GM18511 (cell line): ENCODE measurements around the gene AMZ2.
"Not testable (repeated sequence)": the region's sequence is repeated elsewhere in the genome, so short reads cannot be mapped to it uniquely, and the experiment has no call there.

ENCODE experiments used
- ATAC-seq: cut with Tn5 transposase; IDR thresholded peaks from one replicate; pipeline ENCODE4 v1.9.1; 2021; ENCODE audit warnings: mild to moderate bottlenecking, moderate library complexity; ENCODE audit not compliant: unreplicated experiment

The AMZ2 gene

DNA sequence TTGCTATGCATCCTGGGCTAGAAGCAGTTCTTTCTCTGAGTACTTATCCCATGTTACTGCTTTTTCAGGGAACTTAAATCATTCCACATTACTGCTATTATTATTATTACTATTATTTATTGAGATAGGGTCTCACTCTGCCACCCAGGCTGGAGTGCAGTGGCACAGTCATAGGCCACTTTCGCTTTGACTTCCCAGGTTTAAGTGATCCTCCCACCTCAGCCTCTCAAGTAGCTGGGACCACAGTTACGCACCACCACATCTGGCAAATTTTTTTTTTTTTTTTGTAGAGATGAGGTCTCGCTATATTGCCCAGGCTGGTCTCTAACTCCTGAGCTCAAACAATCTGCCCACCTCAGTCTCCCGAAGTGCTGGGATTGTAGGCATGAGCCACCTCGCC lies 28.4 kb upstream of the AMZ2 start:
- not testable (repeated sequence) for ATAC-seq

GRCh38 chr17:68220186-68220585 lies 27.7 kb upstream of the AMZ2 start:
- not testable (repeated sequence) for ATAC-seq

DNA sequence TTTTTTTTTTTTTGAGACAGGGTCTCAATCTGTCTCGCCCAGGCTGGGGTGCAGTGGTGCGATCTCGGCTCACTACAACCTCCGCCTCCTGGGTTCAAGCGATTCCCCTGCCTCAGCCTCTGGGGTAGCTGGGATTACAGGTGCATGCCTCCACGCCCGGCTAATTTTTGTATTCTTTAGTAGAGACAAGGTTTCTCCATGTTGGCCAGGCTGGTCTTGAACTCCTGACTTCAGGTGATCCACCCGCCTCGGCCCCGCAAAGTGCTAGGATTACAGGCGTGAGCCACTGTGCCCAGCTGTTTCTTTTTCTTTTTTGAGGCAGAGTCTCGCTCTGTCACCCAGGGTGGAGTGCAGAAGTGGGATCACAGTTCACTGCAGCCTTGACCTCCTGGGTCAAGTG lies 27.1 kb upstream of the AMZ2 start:
- ATAC-seq: not testable (repeated sequence)

- no peak for ATAC-seq
These were observed 26.1 kb upstream of the AMZ2 start for GRCh38 chr17:68221786-68222185.

DNA sequence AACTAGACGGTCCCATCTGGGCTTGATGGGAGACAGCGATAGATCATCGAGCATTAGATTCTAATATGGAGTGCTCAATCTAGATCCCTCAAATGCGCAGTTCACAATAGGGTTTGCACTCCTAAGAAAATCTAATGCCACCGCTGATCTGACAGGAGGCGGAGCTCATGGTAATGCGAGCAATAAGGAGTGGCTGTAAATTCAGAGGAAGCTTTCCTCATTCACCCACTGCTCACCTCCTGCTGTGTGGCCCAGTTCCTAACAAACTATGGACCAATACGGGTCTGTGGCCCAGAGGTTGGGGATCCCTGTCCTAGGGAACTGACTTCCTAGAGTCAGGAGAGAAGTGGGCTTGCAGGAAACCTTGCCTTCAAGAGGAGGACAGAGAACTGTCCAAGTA lies 25.2 kb upstream of the AMZ2 start:
- ATAC-seq: no peak

DNA sequence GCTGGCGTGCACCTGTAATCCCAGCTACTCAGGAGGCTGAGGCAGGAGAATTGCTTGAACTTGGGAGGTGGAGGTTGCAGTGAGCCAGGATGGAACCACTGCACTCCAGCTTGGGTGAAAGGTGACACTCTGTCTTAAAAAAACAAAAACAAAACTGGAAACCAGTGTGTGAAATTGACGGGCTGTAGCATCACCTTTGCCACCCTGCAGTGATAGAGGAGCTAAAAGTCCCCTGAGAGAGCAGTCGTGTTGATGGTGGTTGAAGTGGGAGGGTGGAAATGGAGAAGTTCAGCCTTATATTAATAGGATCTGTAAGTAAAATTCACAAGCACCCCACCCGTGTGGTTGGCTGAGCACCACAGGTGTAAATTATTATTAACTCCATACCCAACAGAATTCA lies 22.8 kb upstream of the AMZ2 start:
- peak; percentile 70 for ATAC-seq

GRCh38 chr17:68228039-68228680 lies 19.7 kb upstream of the AMZ2 start:
- ATAC-seq: not testable (repeated sequence)

DNA sequence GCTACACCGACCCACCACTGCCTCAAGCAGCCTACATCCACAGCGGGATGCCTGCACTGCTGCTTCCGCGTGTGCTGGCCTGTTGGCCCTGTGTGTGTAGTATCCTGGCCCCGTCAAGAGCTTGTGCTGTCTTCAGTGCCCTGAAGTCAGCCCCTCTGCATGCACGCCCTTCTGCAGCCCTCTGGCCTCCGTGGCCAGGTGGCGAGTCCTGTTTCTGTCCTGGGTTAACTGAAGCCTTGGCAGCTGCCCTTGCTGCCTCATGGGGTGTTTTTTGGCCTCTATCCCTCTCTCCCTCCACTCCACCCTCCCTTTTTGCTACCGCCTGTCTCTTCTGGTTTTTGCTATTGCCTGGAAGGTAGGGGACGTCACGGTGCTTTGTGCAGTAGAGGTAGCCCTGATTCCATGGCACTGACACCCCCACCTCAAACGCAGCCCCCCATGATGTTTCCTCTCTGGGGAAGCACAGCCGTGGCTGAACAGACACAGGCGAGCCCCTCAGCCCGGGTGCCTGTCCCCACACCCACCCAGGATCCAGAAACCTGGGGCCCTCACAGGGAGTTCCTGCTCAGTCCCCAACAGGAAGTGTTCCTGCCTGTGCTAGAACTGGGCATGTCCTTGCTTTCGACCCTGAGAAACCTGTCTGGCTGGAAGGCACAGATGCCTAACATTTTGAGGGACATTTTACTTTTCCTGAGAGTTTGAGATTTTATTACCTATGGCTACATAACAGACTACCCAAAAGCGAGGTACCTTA lies 18.8 kb upstream of the AMZ2 start:
- ATAC-seq: no peak

- no peak for ATAC-seq
These were observed 18.2 kb upstream of the AMZ2 start for GRCh38 chr17:68229619-68230018.

- ATAC-seq: not testable (repeated sequence)
These were observed 16.7 kb upstream of the AMZ2 start for GRCh38 chr17:68231131-68231530.

GRCh38 chr17:68231541-68231940 lies 16.3 kb upstream of the AMZ2 start:
- no peak for ATAC-seq

DNA sequence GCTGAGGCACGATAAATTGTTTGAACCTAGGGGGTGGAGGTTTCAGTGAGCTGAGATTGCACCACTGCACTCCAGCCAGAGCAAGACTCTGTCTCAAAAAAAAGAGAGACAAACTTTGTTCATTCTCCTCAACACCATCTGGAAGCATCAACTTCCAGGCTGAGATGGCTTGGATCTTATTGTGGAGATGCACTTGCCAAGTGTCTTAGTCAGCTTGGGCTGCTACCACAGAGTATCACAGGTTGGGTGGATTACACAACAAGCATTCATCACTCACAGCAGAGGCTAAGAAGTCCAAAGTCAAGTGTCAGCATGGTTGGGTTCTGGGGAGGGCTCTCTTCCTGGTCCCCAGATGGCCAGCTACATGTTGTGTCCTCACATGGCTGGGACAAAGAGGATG lies 15.1 kb upstream of the AMZ2 start:
- not testable (repeated sequence) for ATAC-seq

DNA sequence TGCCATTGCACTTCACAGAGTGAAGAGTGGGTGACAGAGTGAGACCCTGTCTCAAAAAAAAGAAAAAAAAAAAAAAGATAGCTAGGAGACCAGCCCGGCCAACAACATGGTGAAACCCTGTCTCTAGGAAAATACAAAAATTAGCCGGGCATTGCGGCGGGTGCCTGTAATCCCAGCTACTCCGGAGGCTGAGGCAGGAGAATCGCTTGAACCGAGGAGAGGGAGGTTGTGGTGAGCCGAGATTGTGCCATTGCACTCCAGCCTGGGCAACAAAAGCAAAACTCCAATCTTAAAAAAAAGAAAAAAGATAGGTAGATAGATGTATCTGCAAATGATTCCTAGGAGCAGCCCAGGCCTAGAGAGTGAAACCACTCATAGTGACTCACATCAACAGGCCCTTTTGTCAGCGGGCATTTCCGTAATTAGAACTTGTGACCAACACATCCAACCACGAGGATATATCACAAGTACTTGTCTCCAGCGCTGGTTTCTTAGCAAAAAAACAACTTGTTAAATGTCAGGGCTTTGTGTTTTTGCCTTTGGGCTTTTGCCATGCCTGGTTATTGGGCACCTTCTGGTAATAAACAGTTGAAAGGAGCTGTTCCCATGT lies 13.0 kb upstream of the AMZ2 start:
- peak; percentile 44 for ATAC-seq

DNA sequence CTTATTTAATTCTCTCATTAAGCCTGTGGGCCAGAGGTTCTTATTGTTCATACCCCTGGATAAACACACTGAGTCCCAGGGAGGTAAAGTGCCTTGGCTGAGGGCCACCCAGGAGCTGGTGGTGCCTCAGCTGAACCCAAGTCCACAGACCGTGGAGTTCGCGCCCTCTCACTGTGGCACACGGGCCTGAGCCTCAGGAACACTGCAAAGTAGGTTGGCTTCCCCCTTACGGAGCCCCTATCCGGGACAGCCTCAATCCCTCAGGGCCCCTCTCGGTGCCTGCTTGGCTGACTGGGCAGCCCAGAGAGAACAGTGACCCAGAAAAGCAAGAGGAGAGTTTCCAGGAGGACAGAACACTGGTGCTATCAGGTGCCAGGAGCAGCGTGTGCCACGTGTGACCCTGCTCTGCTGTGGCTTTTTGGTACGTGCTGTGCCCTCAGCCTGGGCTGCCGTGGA lies 12.5 kb upstream of the AMZ2 start:
- ATAC-seq: not testable (repeated sequence)

DNA sequence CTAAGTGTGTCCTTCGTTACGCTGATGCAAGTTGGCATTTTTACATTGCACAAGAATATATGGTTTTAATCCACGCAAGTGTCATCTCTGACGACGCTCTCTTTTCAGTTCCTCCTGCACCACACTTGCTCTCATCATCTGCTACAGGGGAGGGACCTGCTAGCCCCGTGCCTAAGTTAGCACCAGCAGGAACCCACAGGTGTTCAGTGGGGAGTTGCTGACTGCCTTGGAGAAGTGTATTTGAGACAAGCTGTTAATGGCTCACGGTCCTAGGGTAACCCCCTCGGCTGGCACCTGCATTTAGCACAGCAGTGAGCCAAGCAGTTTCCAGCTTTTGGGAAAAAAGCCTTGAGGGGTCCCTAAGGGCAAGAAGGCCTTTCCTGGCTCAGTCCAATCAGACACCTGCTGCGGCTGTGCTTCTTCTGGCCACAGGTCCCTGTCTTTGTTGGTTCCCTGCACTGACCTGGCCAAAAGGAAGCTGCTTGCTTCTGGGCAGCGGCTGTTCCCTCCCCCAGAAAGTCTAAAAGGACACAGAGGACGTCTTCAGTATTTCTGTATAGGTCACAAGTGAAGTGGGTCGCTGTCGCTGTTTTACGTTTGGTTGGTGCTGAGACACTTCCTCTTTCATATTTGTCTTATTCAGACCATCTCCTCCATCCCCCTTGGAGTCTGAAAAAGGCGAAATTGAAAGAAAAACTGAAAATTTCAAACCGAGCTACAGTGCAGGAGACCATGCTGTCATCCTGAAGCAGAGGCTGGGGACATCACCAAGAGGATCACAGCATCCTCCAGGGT lies 10.3 kb upstream of the AMZ2 start:
- peak; percentile 74 for ATAC-seq

GRCh38 chr17:68238164-68238870 lies 9.5 kb upstream of the AMZ2 start:
- peak; percentile 0 for ATAC-seq

DNA sequence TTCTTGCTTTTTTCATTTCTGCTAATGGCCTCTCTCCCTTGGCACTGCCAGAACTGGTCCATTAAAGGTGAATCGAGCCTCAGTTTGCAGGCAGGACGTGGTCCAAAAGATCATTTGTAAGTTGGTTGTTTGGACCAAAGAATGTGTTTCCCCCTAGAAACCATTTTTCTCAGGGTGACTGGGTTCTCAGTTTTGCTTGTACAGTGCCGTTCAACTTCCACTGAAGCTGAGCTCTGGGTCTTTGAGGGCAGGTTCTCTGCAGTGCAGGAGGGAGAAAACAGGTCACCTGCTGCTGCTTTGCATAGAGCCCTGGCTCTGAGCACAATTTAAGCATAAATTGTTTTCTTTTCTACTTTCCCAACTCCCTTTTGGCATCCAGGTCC lies 9.0 kb upstream of the AMZ2 start:
- no peak for ATAC-seq

DNA sequence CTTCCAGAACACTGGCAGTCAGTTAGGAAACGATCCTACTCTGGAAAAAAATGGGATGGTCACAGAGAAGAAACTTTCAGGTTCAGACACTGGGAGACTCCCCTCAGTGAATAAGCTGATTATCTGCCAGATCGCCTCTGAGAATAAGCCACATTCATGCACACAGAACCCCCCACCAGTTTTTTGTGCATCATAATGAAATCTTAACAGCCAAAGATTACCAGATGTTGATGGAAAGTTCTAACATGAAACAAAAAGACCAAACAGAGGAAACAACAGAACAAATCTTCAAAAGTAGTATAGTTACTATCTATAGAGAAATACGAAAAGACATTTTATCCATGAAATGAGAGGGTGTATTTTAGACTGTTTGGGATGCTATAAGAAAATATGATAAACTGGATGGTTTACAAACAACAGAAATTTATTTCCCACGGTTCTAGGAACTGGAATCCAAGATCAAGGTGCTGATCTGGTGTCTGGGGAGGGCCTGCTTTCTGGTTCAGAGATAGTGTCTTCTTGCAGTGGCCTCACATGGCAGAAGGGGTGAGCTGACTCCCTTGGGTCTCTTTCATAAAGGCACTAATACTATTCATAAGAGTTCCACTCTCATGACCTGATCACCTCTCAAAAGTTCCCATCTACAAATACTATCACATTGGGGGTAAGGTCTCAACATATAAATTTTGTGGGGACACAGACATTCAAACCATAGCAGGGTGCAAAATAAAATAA lies 8.0 kb upstream of the AMZ2 start:
- no peak for ATAC-seq

DNA sequence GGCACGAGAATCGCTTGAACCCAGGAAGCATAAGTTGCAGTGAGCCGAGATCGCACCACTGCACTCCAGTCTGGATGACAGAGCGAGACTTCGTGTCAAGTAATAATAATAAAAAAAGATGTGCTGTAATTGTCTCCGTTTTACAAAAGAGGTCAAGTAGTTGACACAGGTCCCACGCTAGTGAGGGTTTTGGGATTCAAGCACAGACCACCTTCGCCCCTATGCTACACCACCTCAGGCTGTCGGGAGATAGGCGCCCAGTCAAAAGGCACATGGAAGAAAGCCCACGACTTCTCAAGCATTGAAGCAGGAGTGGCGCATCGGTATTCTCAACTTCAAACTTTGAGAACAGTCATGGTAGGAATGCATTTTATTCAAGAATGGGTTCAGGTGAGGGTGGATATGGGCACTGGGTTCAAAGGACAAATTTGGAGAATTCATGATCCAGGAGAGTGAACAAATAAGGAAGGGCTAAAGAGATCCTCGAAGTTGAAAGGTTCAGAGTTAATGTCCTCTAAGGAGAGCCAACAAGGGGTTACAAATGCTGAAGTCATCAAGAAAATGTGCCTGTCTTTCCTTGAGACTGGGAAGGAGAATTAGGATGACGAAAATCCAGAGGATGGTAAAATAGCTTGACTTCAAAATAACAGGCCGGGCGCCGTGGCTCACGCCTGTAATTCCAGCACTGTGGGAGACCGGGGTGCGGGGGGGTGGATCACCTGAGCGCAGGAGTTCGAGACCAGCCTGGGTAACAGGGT lies 1.4 kb upstream of the AMZ2 start:
- ATAC-seq: no peak
